Rectal smooth muscle tissue (tissue), 1 donor: Measurements from ENCODE around the gene CCL19.

Experiments used
- H3K27ac ChIP-seq: one replicate; pipeline ENCODE4 v1.7.0; 2013; ENCODE audit warnings: low read depth, low read length, inconsistent platforms
- H3K27me3 ChIP-seq: one replicate; pipeline ENCODE4 v1.7.0; 2013; ENCODE audit warnings: low read length; ENCODE audit not compliant: control insufficient read depth, insufficient read depth
- H3K36me3 ChIP-seq: one replicate; pipeline ENCODE4 v1.7.0; 2013; ENCODE audit warnings: low read length; ENCODE audit not compliant: control insufficient read depth, insufficient read depth
- H3K4me1 ChIP-seq: one replicate; pipeline ENCODE4 v1.7.0; 2013; ENCODE audit warnings: low read length; ENCODE audit not compliant: control insufficient read depth, insufficient read depth
- H3K4me3 ChIP-seq: one replicate; pipeline ENCODE4 v1.7.0; 2013; ENCODE audit warnings: low read length
- H3K9ac ChIP-seq: one replicate; pipeline ENCODE4 v1.7.0; 2013; ENCODE audit warnings: low read length

Gene CCL19

GRCh38 chr9:34665381-34666250 lies 25.5 kb downstream of the CCL19 start:
- H3K27ac ChIP-seq = peak overlapping the region; percentile 99
- peaks cover 3% of the 10 kb centered on the region for H3K4me1 ChIP-seq
- H3K27me3 ChIP-seq = no peaks in the 10 kb centered on the region
- peaks cover 4% of the 10 kb centered on the region for H3K36me3 ChIP-seq
- peak overlapping the region; percentile 92 for H3K4me3 ChIP-seq
- peak overlapping the region; percentile 97 for H3K9ac ChIP-seq

- Histone ChIP-seq H3K4me1 (peaks cover 3% of the 10 kb centered on the region), H3K9ac (peak overlapping the region; percentile 21), H3K36me3 (peaks cover 4% of the 10 kb centered on the region), H3K27me3 (no peaks in the 10 kb centered on the region), H3K4me3 (peak overlapping the region; percentile 72), H3K27ac (peak overlapping the region; percentile 99)
Measured at GRCh38 chr9:34665067-34665380, 26.1 kb downstream of the CCL19 start.

- H3K9ac ChIP-seq = peak overlapping the region; percentile 12
- peaks cover 4% of the 10 kb centered on the region for H3K36me3 ChIP-seq
- no peaks in the 10 kb centered on the region for H3K27me3 ChIP-seq
- peak overlapping the region; percentile 99 for H3K27ac ChIP-seq
- peak overlapping the region; percentile 72 for H3K4me3 ChIP-seq
- peaks cover 3% of the 10 kb centered on the region for H3K4me1 ChIP-seq
Measured at GRCh38 chr9:34664281-34665066, 26.6 kb downstream of the CCL19 start.

GRCh38 chr9:34663303-34663605 lies 27.8 kb downstream of the CCL19 start:
- Histone ChIP-seq H3K27me3 (no peaks in the 10 kb centered on the region), H3K27ac (no peak overlapping the region), H3K36me3 (peaks cover 2% of the 10 kb centered on the region), H3K9ac (no peak overlapping the region), H3K4me3 (no peak overlapping the region), H3K4me1 (peaks cover 3% of the 10 kb centered on the region)

GRCh38 chr9:34662526-34663302 lies 28.4 kb downstream of the CCL19 start, which contains the start of gene CCL27:
Gene CCL27, minus strand, starts transcription at chr9:34662657. Its CDS starts 24 bp downstream, at chr9:34662633.
- H3K9ac ChIP-seq = no peak within 1 kb of the TSS
- H3K36me3 ChIP-seq = no peaks in the 10 kb centered on the region
- no peaks in the 10 kb centered on the region for H3K27me3 ChIP-seq
- H3K4me3 ChIP-seq = no peak within 1 kb of the TSS
- no peak within 1 kb of the TSS for H3K27ac ChIP-seq
- peaks cover 3% of the 10 kb centered on the region for H3K4me1 ChIP-seq

- no peaks in the 10 kb centered on the region for H3K27me3 ChIP-seq
- peaks cover 3% of the 10 kb centered on the region for H3K36me3 ChIP-seq
- H3K4me1 ChIP-seq = peaks cover 7% of the 10 kb centered on the region
- H3K9ac ChIP-seq = no peak overlapping the region
- H3K27ac ChIP-seq = no peak overlapping the region
- H3K4me3 ChIP-seq = no peak overlapping the region
Measured at GRCh38 chr9:34659592-34660253, 31.4 kb downstream of the CCL19 start.

GRCh38 chr9:34658461-34658860 lies 32.6 kb downstream of the CCL19 start:
- H3K9ac ChIP-seq = no peak overlapping the region
- H3K27me3 ChIP-seq = no peaks in the 10 kb centered on the region
- H3K4me1 ChIP-seq = peaks cover 13% of the 10 kb centered on the region
- no peak overlapping the region for H3K4me3 ChIP-seq
- peaks cover 3% of the 10 kb centered on the region for H3K36me3 ChIP-seq
- H3K27ac ChIP-seq = no peak overlapping the region

GRCh38 chr9:34656992-34657391 lies 34.1 kb downstream of the CCL19 start:
- Histone ChIP-seq H3K4me3 (no peak overlapping the region), H3K4me1 (peaks cover 26% of the 10 kb centered on the region)

GRCh38 chr9:34655394-34655793 lies 35.7 kb downstream of the CCL19 start:
- H3K36me3 ChIP-seq = peaks cover 3% of the 10 kb centered on the region
- no peak overlapping the region for H3K9ac ChIP-seq
- peak overlapping the region; percentile 93 for H3K27ac ChIP-seq
- H3K27me3 ChIP-seq = no peaks in the 10 kb centered on the region
- H3K4me1 ChIP-seq = peaks cover 34% of the 10 kb centered on the region
- no peak overlapping the region for H3K4me3 ChIP-seq

More at GRCh38 chr9:34656992-34657391, 34.1 kb downstream of the CCL19 start:
- Histone ChIP-seq H3K27me3 (no peaks in the 10 kb centered on the region), H3K27ac (no peak overlapping the region), H3K9ac (no peak overlapping the region), H3K36me3 (peaks cover 3% of the 10 kb centered on the region)

- peaks cover 8% of the 10 kb centered on the region for H3K36me3 ChIP-seq
- no peak overlapping the region for H3K9ac ChIP-seq
- peak overlapping the region; percentile 93 for H3K27ac ChIP-seq
- H3K27me3 ChIP-seq = no peaks in the 10 kb centered on the region
- no peak overlapping the region for H3K4me3 ChIP-seq
- H3K4me1 ChIP-seq = peaks cover 34% of the 10 kb centered on the region
Measured at GRCh38 chr9:34654323-34655051, 36.6 kb downstream of the CCL19 start.

GRCh38 chr9:34653151-34654072 lies 37.7 kb downstream of the CCL19 start:
- Histone ChIP-seq H3K27me3 (no peaks in the 10 kb centered on the region), H3K27ac (peak overlapping the region; percentile 93), H3K4me3 (peak overlapping the region; percentile 48), H3K36me3 (peaks cover 13% of the 10 kb centered on the region), H3K4me1 (peaks cover 34% of the 10 kb centered on the region), H3K9ac (no peak overlapping the region)
